SH-SY5Y (cell line): ENCODE measurements around the gene NSF.
"Not testable (repeated sequence)": the region's sequence is repeated elsewhere in the genome, so short reads cannot be mapped to it uniquely, and the experiment has no call there.

Experiments used
- GATA2 ChIP-seq: IDR thresholded peaks from 2 replicates; pipeline ENCODE4 v1.6.1; 2011; ENCODE audit warnings: mild to moderate bottlenecking, low read depth, low read length
- GATA3 ChIP-seq: IDR thresholded peaks from 2 replicates; pipeline ENCODE4 v1.6.1; 2011; ENCODE audit warnings: low read depth, mild to moderate bottlenecking, low read length, moderate library complexity

NSF gene

DNA sequence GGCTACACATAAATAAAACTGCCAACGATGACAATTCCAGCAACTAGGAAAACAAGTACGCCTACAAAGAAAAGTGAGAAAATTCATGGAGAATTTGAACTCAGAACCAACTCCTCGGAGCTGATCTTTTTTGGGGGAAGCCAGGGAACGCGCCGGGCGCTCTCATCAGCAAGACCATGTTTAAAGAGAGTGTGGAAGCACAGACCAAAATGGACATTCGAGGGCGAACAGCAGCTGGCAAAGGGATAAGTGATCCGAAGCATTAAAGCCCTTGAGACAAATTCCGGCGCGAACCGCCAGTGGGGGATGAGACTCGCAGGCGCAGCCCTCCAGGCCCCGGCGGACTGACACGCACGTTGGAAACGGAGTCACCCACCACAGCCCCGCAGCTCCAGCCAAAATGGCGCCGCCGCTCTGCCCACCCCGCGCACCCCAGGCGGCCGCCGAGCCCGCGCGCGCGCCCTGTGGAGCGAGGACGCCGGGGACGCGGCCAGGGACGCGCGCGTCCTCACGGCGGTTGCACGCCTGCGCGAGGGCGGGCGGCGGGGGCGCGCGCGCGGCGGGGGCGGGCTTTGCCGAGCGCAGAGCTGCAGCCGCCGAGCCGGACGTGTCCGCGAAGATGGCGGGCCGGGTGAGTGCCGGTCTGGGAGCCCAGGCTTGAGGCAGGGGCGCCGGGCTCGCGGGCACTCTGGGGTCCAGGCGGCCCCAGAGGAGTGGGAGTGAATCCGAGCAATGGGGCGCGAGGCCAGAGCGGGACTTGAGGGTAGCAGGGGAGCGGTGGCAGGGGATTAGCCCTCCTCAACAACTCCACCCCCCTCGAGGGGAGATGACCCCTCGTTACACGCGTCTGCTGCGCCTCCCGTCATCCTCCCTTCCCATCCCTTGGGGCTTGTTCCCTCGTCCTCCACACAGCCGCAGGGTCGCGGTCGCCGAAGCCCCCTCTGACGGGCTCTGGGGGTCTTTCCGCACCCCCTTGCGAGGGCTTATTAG, at the start of gene NSF:
Gene NSF (plus strand): TSS at position 513 of the 990 bp plus-strand sequence. CDS start 107 bp downstream, at position 620.
- not testable (repeated sequence) for TF ChIP-seq GATA3, GATA2

DNA sequence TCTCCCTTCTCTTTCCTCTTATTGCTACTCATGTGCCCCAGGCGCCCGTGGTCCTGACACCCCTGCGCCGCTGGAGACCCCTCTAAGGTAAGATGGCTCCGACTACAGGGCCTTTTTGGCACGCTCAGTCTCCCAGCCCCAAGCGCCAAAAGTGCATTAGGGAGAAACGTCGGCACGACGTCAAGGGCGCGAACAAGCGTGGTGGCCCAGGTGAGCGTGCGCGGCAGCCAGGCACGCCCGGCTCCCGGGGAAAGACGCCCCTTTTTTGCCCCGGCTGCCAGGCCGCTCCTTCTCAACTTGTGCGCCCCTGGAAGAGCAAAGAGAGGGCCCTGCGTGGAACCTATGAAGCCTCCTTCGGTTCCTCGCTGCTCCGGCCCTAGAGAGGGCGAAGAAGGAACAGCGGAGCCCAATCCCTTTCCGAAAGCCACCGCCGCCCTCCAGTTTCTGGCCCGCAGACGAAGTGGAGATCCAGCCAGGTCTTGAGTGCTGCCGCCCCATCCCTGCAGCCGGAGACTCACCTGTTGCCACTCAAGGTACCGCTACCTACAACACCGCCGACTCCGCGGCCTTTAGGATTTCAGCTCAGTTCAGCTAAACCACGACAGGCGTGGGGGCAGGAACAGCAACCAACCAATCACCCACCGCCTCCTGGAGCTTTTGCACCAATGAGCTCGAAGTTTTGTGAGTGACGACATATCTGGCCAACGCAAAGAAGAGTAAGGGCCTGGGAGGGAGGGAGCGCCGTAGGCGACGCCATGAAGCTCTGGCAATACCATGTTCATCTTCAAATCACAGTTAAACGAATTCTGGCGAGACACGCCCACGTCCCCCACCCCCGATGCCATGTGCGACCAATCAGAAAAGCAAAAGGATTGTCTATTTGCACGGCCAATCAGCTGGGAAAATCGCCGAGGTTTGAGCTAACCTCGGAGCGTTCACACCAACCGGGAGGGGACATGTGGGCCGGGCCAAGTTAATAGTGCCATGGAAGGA, 11.1 kb upstream of the NSF start, which contains the start of gene ARL17A:
Gene ARL17A (minus strand): TSS at position 609 of the 993 bp plus-strand sequence. CDS start 3,369 bp downstream, outside the sequence.
- TF ChIP-seq GATA3, GATA2: not testable (repeated sequence)

DNA sequence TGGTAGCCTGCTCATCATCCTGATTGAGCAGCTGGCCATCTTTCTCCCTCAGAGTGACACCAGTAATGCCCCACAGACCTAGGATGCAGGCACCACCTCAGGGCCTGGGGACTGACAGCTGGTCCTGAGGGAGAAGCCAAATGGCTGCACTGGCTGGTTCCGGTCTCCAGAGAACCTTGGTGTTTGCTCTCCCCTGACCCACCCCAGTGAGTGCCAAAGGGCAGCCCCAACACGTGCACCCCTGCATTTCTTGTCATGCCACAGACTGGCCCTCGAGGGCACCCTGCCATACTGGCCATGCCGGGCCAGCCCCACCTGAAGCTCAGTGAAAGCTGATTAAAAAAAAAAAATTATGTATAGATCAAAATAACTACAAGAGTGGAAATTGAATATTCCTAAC, 127.5 kb downstream of the NSF start:
- TF ChIP-seq GATA3 (no peak), GATA2 (no peak)

DNA sequence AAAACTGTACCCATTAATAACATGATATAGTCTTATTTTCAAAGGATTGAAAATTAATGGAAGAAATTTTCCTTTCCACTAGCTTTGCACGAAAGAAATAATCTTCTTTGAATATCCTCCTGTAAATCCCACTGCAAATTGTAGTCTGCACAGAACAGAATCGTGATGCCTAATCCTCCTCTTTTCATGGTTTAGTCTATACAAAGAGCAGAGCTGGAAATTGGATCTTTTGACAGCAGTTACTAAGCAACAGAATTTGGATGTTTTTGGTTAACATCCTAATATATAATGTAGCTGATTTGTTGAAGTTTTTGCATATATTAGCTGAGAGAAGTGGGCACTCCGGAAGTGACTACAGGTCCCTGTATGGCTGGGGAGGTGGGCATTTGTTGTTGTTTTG, 129.4 kb downstream of the NSF start:
- TF ChIP-seq GATA3 = no peak
- no peak for TF ChIP-seq GATA2

DNA sequence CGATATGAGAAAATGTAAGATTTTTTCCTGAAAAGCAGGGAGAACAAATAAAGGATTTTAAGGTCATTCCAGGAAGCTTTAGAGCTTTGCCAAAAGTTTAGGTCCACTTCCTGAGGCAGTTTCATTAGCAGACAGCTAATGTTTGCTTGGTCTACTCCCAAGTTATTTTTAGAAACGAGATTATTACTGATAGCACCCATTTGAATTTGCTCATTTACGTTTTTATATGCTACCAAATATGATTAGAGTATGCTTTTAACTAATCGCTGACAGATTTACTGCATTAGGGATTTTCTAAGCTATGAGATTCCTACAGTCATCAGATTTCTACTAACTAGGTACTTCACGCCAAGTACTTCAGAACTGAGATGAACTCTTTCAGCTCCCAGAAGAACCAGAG, 129.9 kb downstream of the NSF start:
- TF ChIP-seq GATA2 (no peak), GATA3 (no peak)

DNA sequence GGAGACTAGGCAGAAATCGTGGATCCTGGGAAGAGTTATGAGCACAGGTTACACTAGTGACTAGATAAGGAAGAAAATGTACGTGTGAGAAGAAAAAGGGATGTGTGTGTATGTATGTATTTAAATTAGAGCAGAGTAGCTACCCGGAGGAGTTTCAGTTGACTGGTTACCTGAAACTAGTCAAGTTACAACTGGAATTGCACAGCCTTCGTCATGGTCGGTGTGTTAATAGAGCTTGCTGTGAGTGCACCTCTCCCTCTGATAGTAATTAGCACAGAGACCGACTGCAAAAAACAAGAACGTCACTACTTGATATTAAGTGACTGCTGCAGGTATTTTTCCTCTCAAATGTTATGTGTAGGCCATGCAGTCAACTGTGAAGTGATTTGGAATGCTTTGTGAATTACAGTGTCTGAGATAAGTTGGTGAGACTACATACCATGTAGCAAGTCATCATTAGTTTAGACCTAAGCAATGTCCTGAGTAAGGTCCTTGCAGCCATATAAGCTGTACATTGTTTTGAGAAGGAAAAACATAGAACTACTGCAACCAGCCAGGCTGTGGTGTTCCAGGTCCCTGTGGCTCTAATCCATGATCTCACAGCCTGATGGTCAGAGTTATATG, 132.3 kb downstream of the NSF start:
- TF ChIP-seq GATA2 (no peak), GATA3 (no peak)

DNA sequence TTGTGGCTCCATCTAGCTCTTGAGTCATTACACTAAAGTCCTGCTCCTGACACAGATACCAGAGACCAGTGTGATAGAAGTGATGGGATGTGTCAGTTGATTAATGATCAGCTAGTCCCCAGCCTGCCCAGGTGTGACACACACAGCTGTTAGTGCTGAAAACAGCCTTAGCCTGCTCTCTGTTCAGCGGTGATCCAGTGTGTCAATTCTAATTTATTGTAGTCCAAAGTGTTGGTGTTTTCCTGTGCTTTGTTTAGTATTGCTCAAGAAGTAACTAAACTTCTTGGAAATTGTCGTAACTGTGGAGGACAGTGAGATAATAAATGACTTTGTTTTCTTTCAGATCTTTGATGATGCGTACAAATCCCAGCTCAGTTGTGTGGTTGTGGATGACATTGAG, 135.7 kb downstream of the NSF start:
- TF ChIP-seq GATA2 (no peak), GATA3 (no peak)

DNA sequence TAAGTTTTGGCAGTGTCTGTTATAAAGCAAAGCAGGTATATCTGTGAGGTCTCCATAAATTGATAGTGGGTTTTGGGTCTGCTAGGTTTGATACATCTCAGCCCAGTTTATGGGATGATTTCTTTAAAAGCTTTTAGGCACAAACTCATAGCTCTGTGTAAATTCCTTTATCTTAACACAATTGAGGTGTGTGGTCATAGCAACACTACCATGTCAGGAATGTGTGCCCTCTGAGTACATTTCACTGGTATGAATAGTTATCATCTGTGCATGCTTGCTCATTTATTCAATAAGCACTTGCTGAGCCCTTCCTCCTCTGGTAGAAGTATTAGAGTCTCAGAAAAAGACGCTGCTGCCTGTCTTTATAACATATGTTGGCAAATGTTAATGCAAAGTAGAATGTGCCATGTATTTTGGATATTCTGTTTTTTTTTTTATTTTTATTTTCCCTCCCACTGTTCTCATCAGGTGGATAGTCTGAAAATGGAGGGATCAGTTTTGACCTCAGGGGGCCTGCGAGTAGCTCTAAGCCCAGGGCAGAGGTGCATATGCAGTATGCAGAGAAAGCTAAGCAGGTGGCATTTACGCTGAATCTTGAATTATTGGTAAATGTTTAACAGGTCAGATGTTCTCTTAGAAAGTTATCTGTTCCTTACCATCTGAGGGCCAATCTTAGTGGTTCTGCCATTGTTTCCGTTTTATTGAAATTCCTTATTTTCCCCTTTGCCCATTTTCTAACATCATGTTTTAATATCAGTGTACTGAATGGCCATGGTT, 137.3 kb downstream of the NSF start:
- TF ChIP-seq GATA3 (no peak), GATA2 (no peak)

DNA sequence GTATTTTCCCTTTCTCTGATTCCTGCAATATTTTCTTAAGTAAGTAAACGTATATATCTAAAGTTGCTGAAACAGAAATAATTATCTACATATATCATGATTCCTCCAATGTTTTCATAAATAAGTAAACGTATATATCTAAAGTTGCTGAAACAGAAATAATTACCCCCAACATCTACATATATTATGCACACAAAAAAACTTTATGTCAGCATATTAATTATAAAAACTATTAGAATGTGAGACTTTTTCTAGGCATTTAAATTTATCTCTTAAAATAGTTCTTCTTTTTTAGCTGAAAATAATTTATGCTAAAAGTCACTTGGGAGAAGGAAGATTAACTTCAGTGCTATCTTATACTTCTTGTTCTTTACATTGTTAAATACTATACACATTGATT, 139.6 kb downstream of the NSF start:
- TF ChIP-seq GATA2 = no peak
- no peak for TF ChIP-seq GATA3

DNA sequence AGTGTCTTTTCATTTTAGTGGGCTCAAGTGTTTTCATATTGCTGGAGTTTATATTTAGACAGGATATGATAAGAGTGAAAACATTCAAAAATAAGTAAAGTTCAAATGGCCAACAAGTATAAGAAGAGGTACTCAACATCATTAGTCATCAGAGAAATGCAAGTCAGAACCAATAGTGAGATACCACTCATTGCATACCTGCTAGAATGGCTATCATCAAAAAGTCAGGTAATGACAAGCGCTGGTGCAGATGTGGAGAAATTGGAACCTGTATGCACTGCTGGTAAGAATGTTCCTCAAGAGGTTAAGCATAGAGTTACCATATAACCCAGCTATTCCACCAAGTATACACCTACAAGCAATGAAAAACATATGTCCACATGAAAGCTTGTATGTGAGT, 140.2 kb downstream of the NSF start:
- no peak for TF ChIP-seq GATA3
- no peak for TF ChIP-seq GATA2

DNA sequence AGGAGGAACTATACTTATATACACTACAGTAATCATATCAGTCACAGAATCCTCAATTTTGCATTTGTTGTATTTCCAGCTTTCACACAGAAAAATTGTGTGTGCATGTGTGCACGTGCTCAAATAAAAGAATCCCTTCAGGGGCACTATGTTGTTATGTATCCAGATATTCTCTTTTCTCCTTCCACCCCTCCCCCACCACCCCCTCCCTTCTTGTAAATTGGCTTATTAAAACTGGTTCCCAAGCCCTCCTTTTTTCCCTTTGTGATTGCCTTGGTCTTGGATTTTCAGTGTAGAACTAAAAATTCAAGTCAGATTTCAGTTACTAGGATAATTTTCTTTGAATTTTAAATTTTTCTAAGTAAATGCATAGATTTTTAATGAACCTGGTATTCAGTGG, 141.7 kb downstream of the NSF start:
- TF ChIP-seq GATA3 = no peak
- TF ChIP-seq GATA2 = no peak

DNA sequence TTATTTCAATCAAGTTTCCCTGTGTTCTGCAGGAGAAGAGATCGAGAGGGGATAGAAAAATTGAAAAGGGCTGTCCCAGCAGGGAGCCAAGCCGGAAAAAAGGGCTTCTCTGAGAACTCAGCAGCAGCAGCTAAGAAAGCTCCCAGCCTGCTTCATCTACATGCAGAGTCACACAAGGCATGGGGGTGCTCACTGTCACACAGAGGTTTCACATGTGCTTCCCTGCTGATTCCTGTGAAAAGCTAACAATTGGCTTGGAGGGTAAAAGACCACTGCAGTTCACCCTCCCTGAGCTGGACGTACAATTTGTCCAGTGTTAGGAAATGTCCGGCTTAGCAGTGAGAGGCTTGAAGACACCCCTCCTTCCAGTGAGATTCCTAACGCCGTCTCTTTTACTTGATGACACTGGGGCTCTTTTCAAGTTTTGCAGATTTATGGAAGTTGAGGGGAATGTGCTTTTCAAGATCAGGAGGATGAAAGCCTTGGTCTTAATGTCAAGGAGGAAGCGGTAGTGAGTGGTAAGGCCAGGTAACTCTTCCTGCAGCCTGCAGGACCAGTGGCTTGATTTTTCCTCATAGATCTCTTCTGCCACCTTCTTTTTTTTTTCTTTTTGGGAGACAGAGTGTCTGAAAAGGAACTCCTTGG, 142.4 kb downstream of the NSF start:
- TF ChIP-seq GATA2 (no peak), GATA3 (no peak)

DNA sequence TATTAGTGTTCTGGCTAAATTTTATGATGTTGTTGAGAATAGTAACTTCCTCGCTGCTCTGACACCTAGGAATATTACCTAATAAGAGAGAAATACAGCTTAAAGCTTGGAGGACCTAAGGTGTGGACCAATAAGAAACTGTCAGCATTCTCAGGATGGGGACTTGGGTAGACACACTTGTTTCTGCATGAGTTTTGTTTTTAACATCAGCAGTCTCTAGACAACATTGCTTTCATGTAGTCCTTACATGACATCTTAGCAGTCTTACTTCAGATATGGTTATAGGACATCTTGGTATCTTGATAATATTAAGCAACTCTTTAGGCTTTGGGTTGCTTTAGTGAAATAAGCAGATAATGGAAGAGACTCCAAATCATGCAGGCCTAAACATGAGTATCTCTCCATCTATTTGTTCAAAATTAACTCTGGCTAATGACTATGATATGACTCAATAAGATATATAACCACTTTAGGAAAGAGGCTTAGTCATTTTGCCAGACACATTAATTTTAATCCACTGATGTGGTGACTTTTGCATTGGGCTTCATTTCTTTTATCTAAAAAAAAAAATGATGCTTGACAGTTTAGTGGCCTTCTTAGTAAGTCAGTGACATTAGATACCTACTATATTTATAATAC, 143.5 kb downstream of the NSF start:
- 0 out of 2 replicates have a peak, but pooled peaks have one; percentile 36 for TF ChIP-seq GATA3
- TF ChIP-seq GATA2 = no peak
